ENCODE results near the gene OSBP. TPM values are rescaled to one million over a fixed set of nuclear protein-coding genes. Genes with fewer than 3 reads are reported as not detected.
"Not testable (repeated sequence)": the region's sequence is repeated elsewhere in the genome, so short reads cannot be mapped to it uniquely, and the experiment has no call there.

OSBP gene
- total RNA-seq, 4 donors from 2014 or later, result 31.4 to 39.7 (median 38.1) TPM

GRCh38 chr11:59630493-59630892 lies 14.9 kb upstream of the OSBP start:
- ATAC-seq, result no peak
- peaks cover 0 to 22% of the 10 kb centered on the region in 2 donors for H3K36me3 ChIP-seq
- H3K27ac ChIP-seq, result no peak overlapping the region
- no peaks in the 10 kb centered on the region for H3K4me1 ChIP-seq
- H3K9me3 ChIP-seq, result no peaks in the 10 kb centered on the region
- no peak for TF ChIP-seq POLR2A (IDR thresholded peaks at IDR 0.05)
- no peak for TF ChIP-seq POLR2AphosphoS5 (IDR thresholded peaks at IDR 0.05)
- TF ChIP-seq CTCF (IDR thresholded peaks at IDR 0.05), result no peak
- no peak for TF ChIP-seq EP300 (IDR thresholded peaks at IDR 0.05)
- H3K4me3 ChIP-seq, result no peak overlapping the region
- H3K27me3 ChIP-seq, result no peaks in the 10 kb centered on the region
- 88 to 95% methylated on average over 2 of the region's 2 CpGs for WGBS, 2 donors (ENCODE audit: low coverage in 1 of 2)

GRCh38 chr11:59629996-59630395 lies 14.4 kb upstream of the OSBP start:
- Histone ChIP-seq H3K27me3 (no peaks in the 10 kb centered on the region), H3K4me3 (no peak overlapping the region), H3K36me3 (peaks cover 0 to 17% of the 10 kb centered on the region in 2 donors), H3K9me3 (no peaks in the 10 kb centered on the region), H3K4me1 (no peaks in the 10 kb centered on the region), H3K27ac (no peak overlapping the region)
- no peak for ATAC-seq
- TF ChIP-seq POLR2AphosphoS5 (IDR thresholded peaks at IDR 0.05) (no peak), EP300 (IDR thresholded peaks at IDR 0.05) (no peak), CTCF (IDR thresholded peaks at IDR 0.05) (no peak), POLR2A (IDR thresholded peaks at IDR 0.05) (no peak)

- H3K27me3 ChIP-seq, ATAC-seq, H3K4me1 ChIP-seq, H3K9me3 ChIP-seq, H3K27ac ChIP-seq, H3K4me3 ChIP-seq: not testable (repeated sequence)
- 75 to 76% methylated on average over 3 to 4 of the region's 4 CpGs for WGBS, 2 donors (ENCODE audit: low coverage in 1 of 2)
- peak in 1 of 4 experiments; percentile 4 for TF ChIP-seq CTCF (IDR thresholded peaks at IDR 0.05)
- peaks cover 0 to 10% of the 10 kb centered on the region in 2 donors for H3K36me3 ChIP-seq
Measured at GRCh38 chr11:59626969-59627368, 11.4 kb upstream of the OSBP start.

- ATAC-seq, result no peak
- Histone ChIP-seq H3K27me3 (no peaks in the 10 kb centered on the region), H3K27ac (no peak overlapping the region)
Measured at GRCh38 chr11:59625703-59626102, 10.1 kb upstream of the OSBP start.

More at GRCh38 chr11:59625703-59626102, 10.1 kb upstream of the OSBP start:
- no peak overlapping the region for H3K4me3 ChIP-seq
- peaks cover 0 to under 1% of the 10 kb centered on the region in 2 donors for H3K36me3 ChIP-seq
- H3K4me1 ChIP-seq, result no peaks in the 10 kb centered on the region
- H3K9me3 ChIP-seq, result no peaks in the 10 kb centered on the region
- WGBS, 2 donors (ENCODE audit: low coverage in 1 of 2), result 82 to 83% methylated on average over 1 to 2 of the region's 3 CpGs
- TF ChIP-seq POLR2AphosphoS5 (IDR thresholded peaks at IDR 0.05) (no peak), EP300 (IDR thresholded peaks at IDR 0.05) (no peak), POLR2A (IDR thresholded peaks at IDR 0.05) (no peak), CTCF (IDR thresholded peaks at IDR 0.05) (no peak)

All from gastroesophageal sphincter (tissue), 4 donors.